Measurements from ENCODE around the gene RO60.

DNA sequence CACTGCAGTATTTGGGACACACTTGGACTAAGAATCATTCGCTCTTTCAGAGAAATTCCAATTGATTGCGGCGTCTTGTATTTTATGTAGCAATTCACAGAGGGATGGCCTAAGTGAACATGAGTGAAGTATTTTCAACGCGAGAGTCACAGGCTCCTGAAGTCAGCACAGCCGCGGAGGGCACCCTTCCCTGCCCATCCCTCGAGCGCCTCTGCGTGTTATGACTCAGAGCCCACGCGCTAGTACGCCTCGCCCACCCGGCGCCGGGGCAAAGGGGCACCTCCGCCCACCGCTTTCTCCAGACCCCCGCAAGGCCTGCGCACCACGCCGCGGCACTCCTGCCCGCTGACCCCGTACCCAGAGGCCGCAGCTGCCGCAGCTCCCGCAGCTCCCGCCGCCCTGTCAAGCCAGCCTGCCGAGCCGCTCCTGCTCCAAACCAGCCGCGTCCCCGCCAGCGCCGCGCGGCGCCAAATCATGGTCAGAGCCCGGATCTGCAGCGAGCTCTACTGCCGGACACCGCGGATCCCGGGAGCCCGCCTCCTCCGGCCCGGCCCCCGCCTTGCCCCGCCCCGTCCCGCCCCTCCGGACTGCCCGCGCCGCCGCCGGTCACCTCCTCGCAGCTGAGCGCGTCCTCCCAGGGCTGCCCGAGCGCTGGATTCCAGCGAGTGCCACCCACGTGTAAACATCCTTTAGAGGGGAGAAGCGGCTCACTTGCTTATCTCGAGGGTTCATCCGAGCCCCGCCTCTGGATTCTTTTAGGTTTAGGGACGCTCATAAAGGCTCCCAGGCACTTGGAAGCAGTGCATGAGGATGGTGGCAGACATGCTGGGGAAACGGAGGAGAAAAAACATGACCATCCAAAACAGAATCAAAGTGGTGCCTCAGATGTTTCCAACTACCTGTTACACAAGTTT lies 45.8 kb downstream of the RO60 start, which contains the start of gene GLRX2:
- TF ChIP-seq CTCF (conservative IDR thresholded peaks at IDR 0.05; ENCODE audit: low read depth, low read length): no peak
- no peak for TF ChIP-seq EZH2phosphoT487 (IDR thresholded peaks at IDR 0.05; ENCODE audit: borderline replicate concordance, low read length)
- TF ChIP-seq EZH2 (IDR thresholded peaks at IDR 0.05; ENCODE audit: low read length, unreplicated experiment): no peak
